ENCODE measurements around the gene RTN4RL1. TPM values are rescaled to one million over a fixed set of nuclear protein-coding genes. Genes with fewer than 3 reads are reported as not detected.
A peak's percentile ranks its signal among the peaks of the same experiment; 100 is the strongest.

RTN4RL1 gene
- total and polyA plus RNA-seq, 2 of the 13 experiments (the other 11 are each of a cell fraction or from before 2014, with no cell fraction given) = 0.01 TPM; not detected in 1

GRCh38 chr17:2029911-2030778 is 5.0 kb upstream of the RTN4RL1 start, which contains the start of gene DPH1 (continued):
- TF ChIP-seq, protein P1, sequence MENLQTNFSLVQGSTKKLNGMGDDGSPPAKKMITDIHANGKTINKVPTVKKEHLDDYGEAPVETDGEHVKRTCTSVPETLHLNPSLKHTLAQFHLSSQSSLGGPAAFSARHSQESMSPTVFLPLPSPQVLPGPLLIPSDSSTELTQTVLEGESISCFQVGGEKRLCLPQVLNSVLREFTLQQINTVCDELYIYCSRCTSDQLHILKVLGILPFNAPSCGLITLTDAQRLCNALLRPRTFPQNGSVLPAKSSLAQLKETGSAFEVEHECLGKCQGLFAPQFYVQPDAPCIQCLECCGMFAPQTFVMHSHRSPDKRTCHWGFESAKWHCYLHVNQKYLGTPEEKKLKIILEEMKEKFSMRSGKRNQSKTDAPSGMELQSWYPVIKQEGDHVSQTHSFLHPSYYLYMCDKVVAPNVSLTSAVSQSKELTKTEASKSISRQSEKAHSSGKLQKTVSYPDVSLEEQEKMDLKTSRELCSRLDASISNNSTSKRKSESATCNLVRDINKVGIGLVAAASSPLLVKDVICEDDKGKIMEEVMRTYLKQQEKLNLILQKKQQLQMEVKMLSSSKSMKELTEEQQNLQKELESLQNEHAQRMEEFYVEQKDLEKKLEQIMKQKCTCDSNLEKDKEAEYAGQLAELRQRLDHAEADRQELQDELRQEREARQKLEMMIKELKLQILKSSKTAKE (CRISPR knock-in tag; IDR thresholded peaks at IDR 0.05; ENCODE audit: borderline replicate concordance) = peak; percentile 39; the same call in 1 of the 2 replicates
- no peak for TF ChIP-seq SNAPC2 (CRISPR knock-in tag; IDR thresholded peaks at IDR 0.05)
- no peak for TF ChIP-seq ZBTB10 (CRISPR knock-in tag; IDR thresholded peaks at IDR 0.05; ENCODE audit: borderline replicate concordance)
- TF ChIP-seq, protein P2, sequence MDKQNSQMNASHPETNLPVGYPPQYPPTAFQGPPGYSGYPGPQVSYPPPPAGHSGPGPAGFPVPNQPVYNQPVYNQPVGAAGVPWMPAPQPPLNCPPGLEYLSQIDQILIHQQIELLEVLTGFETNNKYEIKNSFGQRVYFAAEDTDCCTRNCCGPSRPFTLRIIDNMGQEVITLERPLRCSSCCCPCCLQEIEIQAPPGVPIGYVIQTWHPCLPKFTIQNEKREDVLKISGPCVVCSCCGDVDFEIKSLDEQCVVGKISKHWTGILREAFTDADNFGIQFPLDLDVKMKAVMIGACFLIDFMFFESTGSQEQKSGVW (CRISPR knock-in tag; IDR thresholded peaks at IDR 0.05; ENCODE audit: borderline replicate concordance) = no peak
- no peak for TF ChIP-seq NCOR1 (IDR thresholded peaks at IDR 0.05; ENCODE audit: borderline replicate concordance, low read length)
- TF ChIP-seq ZNF788 (CRISPR knock-in tag; IDR thresholded peaks at IDR 0.05; ENCODE audit: borderline replicate concordance) = peak; percentile 92
- TF ChIP-seq, protein P3, sequence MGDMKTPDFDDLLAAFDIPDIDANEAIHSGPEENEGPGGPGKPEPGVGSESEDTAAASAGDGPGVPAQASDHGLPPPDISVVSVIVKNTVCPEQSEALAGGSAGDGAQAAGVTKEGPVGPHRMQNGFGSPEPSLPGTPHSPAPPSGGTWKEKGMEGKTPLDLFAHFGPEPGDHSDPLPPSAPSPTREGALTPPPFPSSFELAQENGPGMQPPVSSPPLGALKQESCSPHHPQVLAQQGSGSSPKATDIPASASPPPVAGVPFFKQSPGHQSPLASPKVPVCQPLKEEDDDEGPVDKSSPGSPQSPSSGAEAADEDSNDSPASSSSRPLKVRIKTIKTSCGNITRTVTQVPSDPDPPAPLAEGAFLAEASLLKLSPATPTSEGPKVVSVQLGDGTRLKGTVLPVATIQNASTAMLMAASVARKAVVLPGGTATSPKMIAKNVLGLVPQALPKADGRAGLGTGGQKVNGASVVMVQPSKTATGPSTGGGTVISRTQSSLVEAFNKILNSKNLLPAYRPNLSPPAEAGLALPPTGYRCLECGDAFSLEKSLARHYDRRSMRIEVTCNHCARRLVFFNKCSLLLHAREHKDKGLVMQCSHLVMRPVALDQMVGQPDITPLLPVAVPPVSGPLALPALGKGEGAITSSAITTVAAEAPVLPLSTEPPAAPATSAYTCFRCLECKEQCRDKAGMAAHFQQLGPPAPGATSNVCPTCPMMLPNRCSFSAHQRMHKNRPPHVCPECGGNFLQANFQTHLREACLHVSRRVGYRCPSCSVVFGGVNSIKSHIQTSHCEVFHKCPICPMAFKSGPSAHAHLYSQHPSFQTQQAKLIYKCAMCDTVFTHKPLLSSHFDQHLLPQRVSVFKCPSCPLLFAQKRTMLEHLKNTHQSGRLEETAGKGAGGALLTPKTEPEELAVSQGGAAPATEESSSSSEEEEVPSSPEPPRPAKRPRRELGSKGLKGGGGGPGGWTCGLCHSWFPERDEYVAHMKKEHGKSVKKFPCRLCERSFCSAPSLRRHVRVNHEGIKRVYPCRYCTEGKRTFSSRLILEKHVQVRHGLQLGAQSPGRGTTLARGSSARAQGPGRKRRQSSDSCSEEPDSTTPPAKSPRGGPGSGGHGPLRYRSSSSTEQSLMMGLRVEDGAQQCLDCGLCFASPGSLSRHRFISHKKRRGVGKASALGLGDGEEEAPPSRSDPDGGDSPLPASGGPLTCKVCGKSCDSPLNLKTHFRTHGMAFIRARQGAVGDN (CRISPR knock-in tag; IDR thresholded peaks at IDR 0.05) = peak; percentile 86
- no peak for TF ChIP-seq ZNF775 (CRISPR knock-in tag; IDR thresholded peaks at IDR 0.05; ENCODE audit: borderline replicate concordance)
- peak; percentile 67 for TF ChIP-seq ISL2 (CRISPR knock-in tag; IDR thresholded peaks at IDR 0.05)
- TF ChIP-seq MED1 (CRISPR knock-in tag; IDR thresholded peaks at IDR 0.05) = peak; percentile 43
- TF ChIP-seq MXI1 (IDR thresholded peaks at IDR 0.05; ENCODE audit: borderline replicate concordance, low read depth, low read length) = peak; percentile 97
- TF ChIP-seq ZNF891 (CRISPR knock-in tag; IDR thresholded peaks at IDR 0.05) = peak; percentile 70; the same call in 1 of the 2 replicates
- TF ChIP-seq ZSCAN30 (CRISPR knock-in tag; IDR thresholded peaks at IDR 0.05) = no peak
- TF ChIP-seq NFKBIZ (CRISPR knock-in tag; IDR thresholded peaks at IDR 0.05) = 0 out of 2 replicates have a peak, but pooled peaks have one; percentile 64
- peak; percentile 58; the same call in 1 of the 2 replicates for TF ChIP-seq GATAD2A (CRISPR knock-in tag; IDR thresholded peaks at IDR 0.05)
- peak; percentile 49; the same call in 1 of the 2 replicates for TF ChIP-seq SOX5 (CRISPR knock-in tag; IDR thresholded peaks at IDR 0.05; ENCODE audit: borderline replicate concordance)
- TF ChIP-seq, protein P4, sequence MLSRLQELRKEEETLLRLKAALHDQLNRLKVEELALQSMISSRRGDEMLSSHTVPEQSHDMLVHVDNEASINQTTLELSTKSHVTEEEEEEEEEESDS (CRISPR knock-in tag; IDR thresholded peaks at IDR 0.05; ENCODE audit: borderline replicate concordance) = 0 out of 2 replicates have a peak, but pooled peaks have one; percentile 60
- TF ChIP-seq ZNF383 (CRISPR knock-in tag; IDR thresholded peaks at IDR 0.05; ENCODE audit: borderline replicate concordance) = no peak

Measured in HepG2 (cell line).